ENCODE data around the gene CAMK2G.
A peak's percentile ranks its signal among the peaks of the same experiment; 100 is the strongest.

CAMK2G gene

DNA sequence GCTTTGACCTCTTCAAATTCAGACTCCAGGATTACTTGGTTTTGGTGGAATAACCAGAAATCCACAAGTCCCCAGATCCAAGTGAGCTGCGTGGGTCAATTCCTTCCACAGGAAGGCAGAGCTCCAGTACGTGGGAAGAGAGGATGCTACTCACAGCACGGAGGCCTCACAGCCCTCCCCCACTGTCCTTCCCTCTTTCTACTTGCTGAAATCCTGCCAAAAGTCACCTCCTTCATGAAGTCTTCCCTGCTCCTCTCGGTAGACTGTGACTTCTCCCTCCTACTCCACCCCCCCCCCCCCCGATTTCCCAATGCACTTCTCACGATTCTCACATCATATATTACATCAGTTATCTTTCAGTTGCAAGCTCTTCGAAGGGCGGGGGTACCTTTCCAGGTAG is 12.3 kb downstream of the CAMK2G start:
- DNase-seq: no peak

DNA sequence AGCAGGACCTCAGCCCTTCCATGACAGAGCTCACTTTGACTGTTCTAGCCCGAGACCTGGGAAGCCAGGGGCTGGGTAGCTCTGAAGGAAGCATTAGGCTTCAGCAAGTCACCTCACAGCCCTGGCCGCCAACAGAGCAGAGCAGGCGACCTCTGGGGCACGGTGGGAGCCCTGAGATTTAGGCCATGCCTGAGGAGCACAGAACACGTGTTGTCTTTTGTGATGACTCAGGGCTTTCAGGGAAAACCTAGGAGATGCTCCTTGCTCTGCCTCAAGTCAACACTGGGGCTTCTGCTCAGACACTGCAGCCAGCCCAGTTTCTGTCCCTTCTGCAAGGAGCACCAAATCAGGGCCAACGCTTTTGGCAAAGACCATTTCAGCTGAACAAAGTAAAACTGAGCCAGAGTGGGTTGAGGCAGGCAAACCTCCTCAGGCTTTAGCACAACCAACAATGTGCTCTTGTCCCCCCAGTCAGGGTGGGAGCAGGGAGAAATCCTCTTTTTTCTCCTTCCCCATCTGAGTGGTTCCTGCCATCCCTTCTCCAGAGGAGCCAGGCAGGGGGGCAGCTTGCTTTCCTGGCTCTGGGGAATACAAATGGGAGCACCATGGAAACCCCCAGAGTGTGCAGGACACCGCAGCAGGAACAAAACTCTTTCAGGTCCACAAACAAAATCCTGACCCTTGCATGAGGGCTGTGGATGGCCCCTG is 14.4 kb downstream of the CAMK2G start:
- peak; percentile 25 for DNase-seq

GRCh38 chr10:73859428-73859783 is 14.9 kb downstream of the CAMK2G start:
- peak; percentile 54 for DNase-seq

DNA sequence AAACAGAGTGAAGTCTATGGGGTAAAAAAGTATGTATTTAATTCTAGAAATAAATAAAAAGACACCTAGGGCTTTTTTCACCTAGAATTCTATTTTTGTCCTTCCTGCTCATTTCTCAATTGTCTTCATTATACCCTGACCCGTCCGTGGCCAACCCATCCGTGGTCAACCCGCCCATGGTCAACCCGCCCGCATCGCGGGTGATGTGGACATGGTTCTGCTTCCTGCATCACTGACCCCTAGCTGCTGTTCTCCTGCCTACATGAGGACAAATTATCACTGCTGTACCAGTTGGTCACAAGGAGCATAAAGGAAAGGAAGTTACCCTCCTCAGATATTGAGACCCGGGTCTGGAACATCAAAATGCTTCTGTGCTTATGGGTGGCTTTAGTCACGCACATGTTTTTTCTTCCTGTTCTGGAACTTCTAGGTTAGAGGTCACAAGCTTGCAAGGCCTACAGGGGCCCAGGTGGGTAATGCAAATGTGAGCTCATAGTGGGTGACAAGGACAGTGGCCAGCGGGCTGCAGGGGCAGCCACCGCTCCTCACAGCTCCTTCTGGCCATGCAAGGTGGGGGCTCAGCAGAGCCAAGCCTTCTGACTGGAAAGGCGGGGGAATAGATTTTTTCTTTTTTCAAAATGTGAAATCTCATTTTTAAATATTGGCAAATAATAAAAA is 15.5 kb downstream of the CAMK2G start:
- DNase-seq: no peak

DNA sequence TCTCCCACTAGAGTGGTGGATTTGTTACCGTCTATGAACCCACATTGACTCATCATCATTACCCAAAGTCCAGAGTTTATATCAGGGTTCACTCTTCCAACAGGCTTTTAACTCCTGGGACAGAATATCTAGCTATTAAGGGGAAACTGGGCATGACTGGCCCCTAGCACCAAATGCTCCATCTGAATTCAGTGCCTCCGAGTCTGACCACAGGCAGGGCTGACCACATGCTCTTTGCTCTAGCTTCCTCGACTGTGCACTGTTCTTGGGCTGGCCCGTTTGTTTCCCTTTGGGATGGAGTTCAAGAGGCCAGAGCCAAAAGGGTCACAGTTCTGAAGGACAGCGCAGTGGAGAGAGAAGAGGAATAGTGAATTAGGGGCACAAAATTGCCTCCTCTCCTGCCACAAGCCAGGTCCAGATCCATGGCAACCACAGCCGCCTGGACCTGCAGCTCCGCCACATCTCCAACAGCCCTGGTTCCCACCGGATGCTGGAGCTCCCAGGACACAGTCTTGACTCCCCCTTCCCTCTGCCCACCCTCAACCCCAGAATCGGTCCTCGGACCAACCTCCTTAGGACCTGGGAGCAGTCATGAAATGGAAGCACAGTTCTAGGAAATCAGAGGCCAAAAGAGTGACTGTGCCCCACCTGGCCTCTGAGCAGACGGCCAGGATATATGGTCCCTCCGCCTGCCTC is 16.2 kb downstream of the CAMK2G start:
- DNase-seq: no peak

DNA sequence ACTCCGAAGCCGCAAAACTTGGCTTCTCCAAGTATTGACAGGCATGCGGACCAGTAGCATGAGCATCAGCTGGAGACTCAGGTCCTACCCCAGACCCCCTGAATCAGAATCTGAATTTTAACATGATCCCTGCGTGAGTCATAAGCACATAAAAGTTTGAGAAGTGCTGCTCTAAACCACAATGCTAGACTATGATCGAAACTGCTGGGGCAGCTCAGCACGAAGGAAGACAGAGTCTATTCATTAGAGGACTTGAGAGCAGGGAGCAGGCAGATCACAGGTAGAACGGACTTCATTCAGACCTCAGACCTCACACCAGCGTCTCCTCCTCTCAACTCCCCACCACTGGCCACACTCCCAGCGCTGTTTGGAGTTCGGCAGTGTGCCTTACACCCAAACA is 16.9 kb downstream of the CAMK2G start:
- DNase-seq: no peak

DNA sequence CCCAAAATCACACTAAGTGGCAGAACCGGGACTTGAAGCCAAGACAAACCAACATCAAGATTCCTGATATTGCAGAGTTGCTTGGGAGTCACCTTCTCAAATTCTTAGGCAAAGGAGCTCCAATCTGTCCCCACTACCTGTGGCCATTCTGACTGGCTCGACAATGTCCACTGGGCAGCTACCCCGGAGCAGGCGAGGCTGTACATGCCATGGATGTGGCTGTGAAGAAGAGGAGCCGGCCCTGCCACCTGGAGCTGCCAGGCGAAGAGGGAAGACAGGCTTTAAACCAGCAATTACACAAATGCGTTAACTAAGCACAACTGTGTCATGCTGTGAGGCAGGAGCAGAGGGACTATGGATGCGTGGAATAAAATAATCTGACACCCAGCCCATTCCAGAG is 18.1 kb downstream of the CAMK2G start:
- DNase-seq: no peak

- DNase-seq: no peak
These were observed 18.9 kb downstream of the CAMK2G start for GRCh38 chr10:73855413-73855812.

GRCh38 chr10:73854310-73854709 is 20.0 kb downstream of the CAMK2G start:
- DNase-seq: no peak

- DNase-seq: no peak
These were observed 21.2 kb downstream of the CAMK2G start for GRCh38 chr10:73853196-73853595.

- DNase-seq: no peak
These were observed 23.4 kb downstream of the CAMK2G start for GRCh38 chr10:73850863-73851461.

- DNase-seq: no peak
These were observed 24.1 kb downstream of the CAMK2G start for GRCh38 chr10:73850211-73850610.

- peak; percentile 94 for DNase-seq
These were observed 25.4 kb downstream of the CAMK2G start for GRCh38 chr10:73848821-73849489.

DNA sequence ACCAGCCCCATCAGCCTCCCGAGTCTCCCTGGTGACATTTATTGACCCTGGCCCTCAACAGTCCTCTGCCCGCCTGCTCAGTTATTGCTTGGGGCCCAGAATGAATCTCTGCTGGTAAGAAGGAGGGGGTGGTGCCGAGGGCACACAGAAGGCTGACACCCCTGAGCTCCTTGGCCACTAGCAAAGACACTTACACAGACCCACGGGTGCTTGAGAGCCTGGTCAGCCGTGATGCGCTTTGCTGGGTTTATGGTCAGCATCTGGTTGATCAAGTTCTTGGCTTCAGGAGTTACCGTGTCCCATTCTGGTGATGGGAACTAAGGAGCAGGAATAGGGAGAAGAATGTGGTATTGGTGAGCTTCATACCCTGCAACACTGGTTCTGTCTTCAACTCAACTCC is 27.3 kb downstream of the CAMK2G start:
- DNase-seq: no peak

DNA sequence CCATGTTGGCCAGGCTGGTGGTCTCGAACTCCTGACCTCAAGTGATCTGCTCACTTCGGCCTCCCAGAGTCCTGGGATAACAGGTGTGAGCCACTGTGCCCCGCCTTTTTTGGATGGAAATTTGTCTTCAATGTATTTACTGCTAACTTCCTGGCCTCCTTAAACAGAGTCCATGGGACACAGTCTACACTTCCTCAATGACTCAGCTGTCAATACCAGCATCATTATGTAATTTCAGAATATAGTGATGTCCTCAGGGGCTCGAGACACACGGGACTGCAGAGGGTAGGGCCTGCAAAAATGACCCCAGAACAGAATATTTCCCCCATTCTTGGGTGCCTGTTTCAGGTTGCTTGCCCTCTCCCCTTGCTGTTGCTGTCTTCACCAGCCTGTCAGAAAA is 31.1 kb downstream of the CAMK2G start:
- no peak for DNase-seq

- DNase-seq: no peak
These were observed 32.0 kb downstream of the CAMK2G start for GRCh38 chr10:73842349-73842748.

- no peak for DNase-seq
These were observed 32.6 kb downstream of the CAMK2G start for GRCh38 chr10:73841526-73842285.

DNA sequence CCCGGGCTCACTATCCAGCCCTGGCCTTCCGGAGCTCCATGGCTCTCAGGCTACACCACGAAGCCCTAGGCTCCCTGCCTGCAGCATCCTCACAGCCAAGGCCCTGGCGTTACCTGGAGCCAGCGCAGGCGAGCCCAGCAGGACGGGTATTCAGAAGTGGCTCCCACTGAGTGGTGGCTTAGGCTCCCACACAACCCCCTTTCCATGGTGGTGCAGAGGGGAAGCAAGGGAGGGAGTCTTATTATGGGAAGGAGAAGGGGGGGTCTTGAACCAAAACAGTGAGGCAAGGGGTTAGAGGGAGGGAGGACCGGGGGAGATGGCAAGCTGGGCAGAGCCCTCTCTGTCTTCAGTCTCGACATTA is 33.3 kb downstream of the CAMK2G start:
- no peak for DNase-seq

- DNase-seq: no peak
These were observed 33.8 kb downstream of the CAMK2G start for GRCh38 chr10:73840403-73841060.

GRCh38 chr10:73840056-73840402 is 34.3 kb downstream of the CAMK2G start:
- no peak for DNase-seq

DNA sequence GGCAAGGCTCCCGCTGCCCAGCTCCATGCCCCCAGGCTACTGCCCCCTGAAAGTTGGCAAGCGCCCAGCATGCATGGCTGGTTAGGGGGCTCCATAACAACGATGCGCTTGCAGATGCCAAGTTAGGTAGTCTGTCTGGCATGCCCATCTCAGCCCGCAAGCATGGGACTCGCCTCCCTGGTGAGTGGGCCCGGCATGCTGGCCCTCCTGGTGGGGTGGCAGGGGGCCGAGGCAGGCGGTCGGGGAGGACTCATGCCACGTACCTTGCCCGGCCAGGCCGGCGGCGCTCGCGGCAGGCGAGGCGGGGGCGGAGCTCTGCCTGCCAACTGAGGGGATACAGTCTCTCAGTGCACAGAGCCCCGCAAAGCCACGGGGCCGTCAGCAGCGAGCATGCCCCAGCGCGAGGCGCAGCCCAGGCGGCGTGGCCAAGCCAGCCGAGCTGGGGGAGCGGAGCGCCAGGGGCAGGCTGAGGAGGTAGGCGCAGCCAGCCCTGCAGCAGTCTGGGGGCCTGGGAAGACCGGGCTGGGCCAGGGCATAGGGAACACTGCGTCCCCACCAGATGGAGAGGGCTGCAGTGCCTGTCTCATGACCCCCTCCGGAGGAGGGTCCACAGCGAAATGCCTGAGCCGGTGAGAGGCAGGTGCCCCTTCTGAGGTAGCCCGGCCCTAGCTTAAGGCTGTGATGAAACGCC is 34.9 kb downstream of the CAMK2G start:
- no peak for DNase-seq

DNA sequence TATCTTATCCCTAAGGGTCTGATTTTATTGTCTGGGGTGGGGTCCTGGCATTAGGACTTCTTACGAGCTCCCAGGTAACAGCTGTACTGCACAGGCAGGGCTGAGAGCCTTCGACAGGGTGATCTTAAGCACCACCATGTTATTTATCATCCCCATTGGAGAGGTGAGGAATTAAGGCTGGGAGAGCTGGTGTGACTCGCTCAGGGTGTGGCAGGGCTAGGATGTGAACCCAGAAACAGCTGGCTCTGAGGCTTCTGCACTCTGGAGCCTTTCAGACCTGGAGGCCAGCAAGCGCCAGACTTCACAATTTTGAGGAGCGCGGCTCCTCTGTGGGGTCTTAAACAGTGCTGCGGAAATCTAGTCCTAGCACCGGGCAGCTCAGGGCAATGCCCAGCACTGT is 35.5 kb downstream of the CAMK2G start:
- DNase-seq: no peak

All from activated CD4-positive, alpha-beta T cell treated with anti-CD3 and anti-CD28 coated beads, Interleukin-10, Interleukin-2, amounts not matched to agents 100 ng/mL and 50 ng/mL, durations not matched to agents 16 hours and 8 hours (primary cell).